DND-41 (cell line): ENCODE results near the gene NUDT5.

ENCODE experiments used
- ATAC-seq: fragments of 200-7000 bp; cut with Tn5 transposase; 3 replicates; pipeline ENCODE4 v1.9.1; 2021; ENCODE audit warnings: low read depth; ENCODE audit not compliant: insufficient read depth
- DNase-seq: peaks from one replicate; pipeline ENCODE4 v3.0.0-alpha.2; 2020
- H2AFZ ChIP-seq: 2 replicates; pipeline ENCODE4 v1.6.0; 2012; ENCODE audit warnings: low read depth, low read length
- H3K27ac ChIP-seq: 2 replicates; pipeline ENCODE4 v1.5.1; 2012; ENCODE audit warnings: low read length, inconsistent platforms
- H3K27me3 ChIP-seq: fragments of 200-600 bp; sonication (generic); 2 replicates; pipeline ENCODE4 v1.6.0; 2012; ENCODE audit warnings: low read length, mild to moderate bottlenecking, inconsistent platforms; ENCODE audit not compliant: insufficient read depth, poor library complexity
- H3K36me3 ChIP-seq: 2 replicates; pipeline ENCODE4 v1.5.1; 2012; ENCODE audit warnings: low read length, inconsistent platforms; ENCODE audit not compliant: insufficient read depth
- H3K4me1 ChIP-seq: 2 replicates; pipeline ENCODE4 v1.5.1; 2012; ENCODE audit warnings: mild to moderate bottlenecking, low read length; ENCODE audit not compliant: insufficient read depth
- H3K4me2 ChIP-seq: 2 replicates; pipeline ENCODE4 v1.6.0; 2012; ENCODE audit warnings: mild to moderate bottlenecking, moderate library complexity, low read length, inconsistent platforms; ENCODE audit not compliant: insufficient read depth
- H3K4me3 ChIP-seq, 2 experiments: fragments of 200-600 bp in 1 of 2; shearing (Covaris generic) in 1 of 2; 2 replicates each; pipeline ENCODE4 v1.5.1; 2012 to 2016; ENCODE audit warnings: inconsistent platforms in 2 of 2, low read length in 2 of 2, mild to moderate bottlenecking in 2 of 2, low read depth in 1 of 2, moderate library complexity in 1 of 2
- H3K79me2 ChIP-seq: 2 replicates; pipeline ENCODE4 v1.6.0; 2012; ENCODE audit warnings: low read length, inconsistent platforms; ENCODE audit not compliant: insufficient read depth
- H3K9ac ChIP-seq: 2 replicates; pipeline ENCODE4 v1.6.0; 2012; ENCODE audit warnings: low read depth, mild to moderate bottlenecking, inconsistent platforms, low read length, moderate library complexity
- H3K9me3 ChIP-seq: 2 replicates; pipeline ENCODE4 v1.5.1; 2012; ENCODE audit warnings: low read length, moderate library complexity, mild to moderate bottlenecking, inconsistent platforms; ENCODE audit not compliant: insufficient read depth, severe bottlenecking
- H4K20me1 ChIP-seq: 2 replicates; pipeline ENCODE4 v1.6.0; 2012; ENCODE audit warnings: low read length; ENCODE audit not compliant: insufficient read depth
- EZH2 ChIP-seq: IDR thresholded peaks from 3 replicates; pipeline ENCODE4 v1.6.1; 2012; ENCODE audit warnings: borderline replicate concordance, low read depth, mild to moderate bottlenecking, moderate library complexity, low read length, inconsistent platforms; ENCODE audit not compliant: severe bottlenecking
- TF ChIP-seq, protein P1 (sequence below): IDR thresholded peaks from 2 replicates; pipeline ENCODE4 v1.5.1; 2012; ENCODE audit warnings: borderline replicate concordance, low read length, moderate library complexity, mild to moderate bottlenecking; ENCODE audit not compliant: poor library complexity, severe bottlenecking; ENCODE audit errors: extremely low read depth

NUDT5 gene

DNA sequence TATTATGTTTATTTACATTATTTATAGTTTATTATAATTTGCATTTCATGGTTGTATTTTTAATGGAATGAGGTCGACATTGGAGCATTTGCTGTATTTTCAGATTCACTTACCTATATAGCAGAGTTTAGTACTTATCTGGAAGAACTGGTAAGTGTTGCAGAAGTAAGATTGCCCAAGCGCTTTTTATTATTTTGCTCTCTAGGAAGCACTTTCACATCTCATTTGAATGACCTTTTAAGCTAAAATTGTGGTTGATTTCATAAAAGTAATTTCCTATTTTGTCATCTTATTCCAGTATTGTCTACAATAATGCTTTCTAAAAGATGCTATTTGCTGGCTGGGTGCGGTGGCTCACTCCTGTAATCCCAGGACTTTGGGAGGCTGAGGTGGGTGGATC is 37.6 kb downstream of the NUDT5 start:
- no peak overlapping the region for H3K9ac ChIP-seq
- H2AFZ ChIP-seq = no peak overlapping the region
- no peak overlapping the region for H3K27ac ChIP-seq
- ATAC-seq (no peak), DNase-seq (no peak)
- H4K20me1 ChIP-seq = no peaks in the 10 kb centered on the region
- no peaks in the 10 kb centered on the region for H3K79me2 ChIP-seq
- H3K36me3 ChIP-seq = peaks cover 72% of the 10 kb centered on the region
- no peak overlapping the region for H3K4me2 ChIP-seq
- no peaks in the 10 kb centered on the region for H3K9me3 ChIP-seq
- H3K4me3 ChIP-seq = no peak overlapping the region
- no peak for TF ChIP-seq EZH2
- TF ChIP-seq, protein P1, sequence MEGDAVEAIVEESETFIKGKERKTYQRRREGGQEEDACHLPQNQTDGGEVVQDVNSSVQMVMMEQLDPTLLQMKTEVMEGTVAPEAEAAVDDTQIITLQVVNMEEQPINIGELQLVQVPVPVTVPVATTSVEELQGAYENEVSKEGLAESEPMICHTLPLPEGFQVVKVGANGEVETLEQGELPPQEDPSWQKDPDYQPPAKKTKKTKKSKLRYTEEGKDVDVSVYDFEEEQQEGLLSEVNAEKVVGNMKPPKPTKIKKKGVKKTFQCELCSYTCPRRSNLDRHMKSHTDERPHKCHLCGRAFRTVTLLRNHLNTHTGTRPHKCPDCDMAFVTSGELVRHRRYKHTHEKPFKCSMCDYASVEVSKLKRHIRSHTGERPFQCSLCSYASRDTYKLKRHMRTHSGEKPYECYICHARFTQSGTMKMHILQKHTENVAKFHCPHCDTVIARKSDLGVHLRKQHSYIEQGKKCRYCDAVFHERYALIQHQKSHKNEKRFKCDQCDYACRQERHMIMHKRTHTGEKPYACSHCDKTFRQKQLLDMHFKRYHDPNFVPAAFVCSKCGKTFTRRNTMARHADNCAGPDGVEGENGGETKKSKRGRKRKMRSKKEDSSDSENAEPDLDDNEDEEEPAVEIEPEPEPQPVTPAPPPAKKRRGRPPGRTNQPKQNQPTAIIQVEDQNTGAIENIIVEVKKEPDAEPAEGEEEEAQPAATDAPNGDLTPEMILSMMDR = no peak
- no peaks in the 10 kb centered on the region for H3K4me1 ChIP-seq
- no peaks in the 10 kb centered on the region for H3K27me3 ChIP-seq

DNA sequence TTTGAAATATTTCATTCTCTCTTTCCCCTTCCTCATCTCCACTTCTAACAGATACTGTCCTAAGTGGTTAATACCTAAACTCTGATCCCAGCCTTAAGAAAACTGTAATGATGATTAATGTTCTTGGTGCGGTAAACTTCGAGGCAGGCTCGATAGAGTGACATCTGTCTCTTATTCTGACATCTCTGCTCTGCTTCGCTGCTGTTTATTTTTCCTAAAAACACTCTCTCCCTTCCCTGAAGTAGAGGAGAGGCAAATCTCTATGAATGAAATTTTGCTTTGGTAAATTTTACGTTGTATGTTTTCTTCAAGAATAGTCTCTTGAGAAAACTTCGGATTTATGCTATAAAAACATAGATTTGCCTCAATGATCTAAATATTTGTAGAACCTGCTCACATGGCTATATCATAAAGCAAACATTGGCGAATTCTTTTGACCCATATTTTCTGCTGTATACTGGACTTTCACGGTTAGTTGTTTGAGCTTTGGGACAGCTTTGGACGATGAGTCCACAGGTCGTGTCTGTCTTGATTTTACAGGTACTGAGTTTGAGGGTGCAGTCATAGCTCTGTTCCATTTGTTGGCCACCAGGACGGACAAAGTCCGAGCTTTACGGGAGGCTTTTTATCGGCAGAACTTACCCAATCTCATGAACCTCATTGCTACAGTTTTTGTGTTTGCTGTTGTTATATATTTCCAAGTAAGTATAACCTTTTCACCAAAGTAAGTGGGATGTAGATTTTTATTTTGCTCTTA is 39.1 kb downstream of the NUDT5 start:
- Histone ChIP-seq H3K79me2 (no peaks in the 10 kb centered on the region), H3K9ac (no peak overlapping the region), H3K4me1 (no peaks in the 10 kb centered on the region), H3K27ac (no peak overlapping the region), H3K4me3 (no peak overlapping the region), H3K9me3 (no peaks in the 10 kb centered on the region), H4K20me1 (no peaks in the 10 kb centered on the region), H3K4me2 (no peak overlapping the region), H3K27me3 (no peaks in the 10 kb centered on the region), H2AFZ (no peak overlapping the region), H3K36me3 (peaks cover 57% of the 10 kb centered on the region)
- no peak for ATAC-seq
- TF ChIP-seq, protein P1 = no peak
- TF ChIP-seq EZH2 = no peak
- no peak for DNase-seq

DNA sequence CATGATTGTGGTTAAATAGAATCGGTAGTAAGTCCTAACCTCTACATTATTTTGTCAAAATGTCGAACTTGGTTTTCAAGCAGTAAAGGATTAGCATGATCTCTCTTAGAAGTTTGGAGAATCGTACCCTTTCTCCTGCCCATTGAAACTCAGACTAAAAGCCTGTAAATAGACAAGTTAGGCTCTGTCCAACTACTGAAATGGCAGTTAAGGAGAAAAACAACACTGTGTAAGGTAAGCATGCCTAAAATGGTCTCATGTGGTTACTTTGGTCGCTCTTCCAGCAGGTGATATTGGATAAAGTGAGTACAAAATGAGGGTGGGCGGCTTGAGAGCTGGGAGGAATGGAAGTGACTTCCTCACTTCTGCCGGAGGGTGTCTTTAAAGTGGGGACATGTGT is 41.2 kb downstream of the NUDT5 start:
- Histone ChIP-seq H3K9ac (no peak overlapping the region), H2AFZ (no peak overlapping the region), H3K4me2 (no peak overlapping the region), H3K27me3 (no peaks in the 10 kb centered on the region), H3K9me3 (no peaks in the 10 kb centered on the region), H3K4me3 (no peak overlapping the region), H3K36me3 (peaks cover 53% of the 10 kb centered on the region), H4K20me1 (no peaks in the 10 kb centered on the region), H3K27ac (no peak overlapping the region), H3K79me2 (no peaks in the 10 kb centered on the region), H3K4me1 (no peaks in the 10 kb centered on the region)
- DNase-seq = no peak
- ATAC-seq = no peak
- TF ChIP-seq, protein P1 = no peak
- TF ChIP-seq EZH2 = no peak
